Measurements from ENCODE around the gene ZNF800. TPM values are rescaled to one million over a fixed set of nuclear protein-coding genes. Genes with fewer than 3 reads are reported as not detected.

The ZNF800 gene
- total and polyA plus RNA-seq, 7 donors, result 4.1 to 33.6 (median 26.6) TPM

- intact Hi-C loops (cut with DNase I), result no loop called here
- DNase-seq (no peak), ATAC-seq (no peak)
- Histone ChIP-seq H3K4me3 (no peak overlapping the region), H3K27ac (no peak overlapping the region), H3K36me3 (ENCODE audit: insufficient read depth in 1 of 2, low read depth in 1 of 2) (no peaks in the 10 kb centered on the region), H3K9me3 (no peaks in the 10 kb centered on the region), H3K27me3 (ENCODE audit: insufficient read depth in 3 of 3, low read length in 2 of 3) (peaks cover 0 to 2% (median 0%) of the 10 kb centered on the region in 3 donors), H3K4me1 (no peaks in the 10 kb centered on the region)
- 94 to 100% (median 97%) methylated on average over 4 of the region's 4 CpGs for WGBS, 3 donors
- TF ChIP-seq, protein P1, sequence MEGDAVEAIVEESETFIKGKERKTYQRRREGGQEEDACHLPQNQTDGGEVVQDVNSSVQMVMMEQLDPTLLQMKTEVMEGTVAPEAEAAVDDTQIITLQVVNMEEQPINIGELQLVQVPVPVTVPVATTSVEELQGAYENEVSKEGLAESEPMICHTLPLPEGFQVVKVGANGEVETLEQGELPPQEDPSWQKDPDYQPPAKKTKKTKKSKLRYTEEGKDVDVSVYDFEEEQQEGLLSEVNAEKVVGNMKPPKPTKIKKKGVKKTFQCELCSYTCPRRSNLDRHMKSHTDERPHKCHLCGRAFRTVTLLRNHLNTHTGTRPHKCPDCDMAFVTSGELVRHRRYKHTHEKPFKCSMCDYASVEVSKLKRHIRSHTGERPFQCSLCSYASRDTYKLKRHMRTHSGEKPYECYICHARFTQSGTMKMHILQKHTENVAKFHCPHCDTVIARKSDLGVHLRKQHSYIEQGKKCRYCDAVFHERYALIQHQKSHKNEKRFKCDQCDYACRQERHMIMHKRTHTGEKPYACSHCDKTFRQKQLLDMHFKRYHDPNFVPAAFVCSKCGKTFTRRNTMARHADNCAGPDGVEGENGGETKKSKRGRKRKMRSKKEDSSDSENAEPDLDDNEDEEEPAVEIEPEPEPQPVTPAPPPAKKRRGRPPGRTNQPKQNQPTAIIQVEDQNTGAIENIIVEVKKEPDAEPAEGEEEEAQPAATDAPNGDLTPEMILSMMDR (IDR thresholded peaks at IDR 0.05), result no peak
Observed at GRCh38 chr7:127415060-127415742, 22.7 kb upstream of the ZNF800 start.

DNA sequence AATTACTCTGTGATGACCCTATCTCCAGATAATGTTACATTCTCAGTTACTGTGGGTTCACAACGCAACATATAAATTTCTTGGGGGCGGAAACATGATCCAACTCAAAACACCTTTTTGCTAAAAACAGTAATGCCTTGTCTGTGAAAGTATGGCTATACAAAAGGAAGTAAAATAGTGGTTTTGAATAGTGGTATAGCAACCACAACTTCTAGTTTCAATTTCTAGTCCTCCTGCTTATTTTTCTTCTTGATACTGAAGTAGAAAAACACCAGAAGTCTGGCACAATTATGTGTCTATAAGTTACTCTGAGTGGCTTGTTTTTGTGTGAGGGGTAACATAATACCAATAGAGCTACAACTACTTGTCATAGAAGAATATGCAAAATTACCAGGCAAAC lies 21.5 kb upstream of the ZNF800 start:
- no peak overlapping the region for H3K27ac ChIP-seq
- TF ChIP-seq, protein P1 (IDR thresholded peaks at IDR 0.05), result no peak
- H3K4me3 ChIP-seq, result no peak overlapping the region
- no peaks in the 10 kb centered on the region for H3K36me3 ChIP-seq (ENCODE audit: insufficient read depth in 1 of 2, low read depth in 1 of 2)
- DNase-seq (no peak), ATAC-seq (no peak)
- H3K4me1 ChIP-seq, result no peaks in the 10 kb centered on the region
- H3K27me3 ChIP-seq (ENCODE audit: insufficient read depth in 3 of 3, low read length in 2 of 3), result peaks cover 0 to 2% (median 0%) of the 10 kb centered on the region in 3 donors
- 57 to 76% (median 60%) methylated on average over 2 of the region's 2 CpGs for WGBS, 3 donors
- intact Hi-C loops (cut with DNase I), result no loop called here
- H3K9me3 ChIP-seq, result no peaks in the 10 kb centered on the region

DNA sequence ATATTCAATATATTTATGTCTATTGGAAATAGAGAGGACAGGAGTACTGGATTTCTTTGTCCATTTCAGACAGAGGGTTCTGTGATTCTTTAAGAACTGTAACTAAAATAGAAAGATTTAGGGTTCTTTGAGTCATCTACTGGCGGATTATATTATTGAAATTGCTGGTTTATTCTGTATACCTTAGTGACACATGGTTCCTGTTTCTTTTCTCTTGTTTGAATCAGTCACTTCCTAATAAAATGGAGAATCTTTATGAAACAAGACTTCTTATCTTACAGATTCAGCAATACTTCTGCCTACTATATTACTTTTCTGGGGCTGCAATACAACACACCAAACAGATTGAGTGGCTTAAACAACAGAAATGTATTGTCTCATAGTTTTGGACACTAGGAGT lies 20.8 kb upstream of the ZNF800 start:
- H3K9me3 ChIP-seq, result no peaks in the 10 kb centered on the region
- no peak overlapping the region for H3K27ac ChIP-seq
- no peaks in the 10 kb centered on the region for H3K4me1 ChIP-seq
- H3K4me3 ChIP-seq, result no peak overlapping the region
- no peak for DNase-seq
- intact Hi-C loops (cut with DNase I), result no loop called here
- WGBS, 3 donors, result 78 to 94% (median 83%) methylated on average over 1 of the region's 1 CpG
- H3K36me3 ChIP-seq (ENCODE audit: insufficient read depth in 1 of 2, low read depth in 1 of 2), result no peaks in the 10 kb centered on the region
- ATAC-seq, result no peak
- H3K27me3 ChIP-seq (ENCODE audit: insufficient read depth in 3 of 3, low read length in 2 of 3), result peaks cover 0 to 2% (median 0%) of the 10 kb centered on the region in 3 donors
- TF ChIP-seq, protein P1 (IDR thresholded peaks at IDR 0.05), result no peak

- Histone ChIP-seq H3K4me1 (no peaks in the 10 kb centered on the region), H3K4me3 (no peak overlapping the region), H3K9me3 (no peaks in the 10 kb centered on the region), H3K27me3 (ENCODE audit: insufficient read depth in 3 of 3, low read length in 2 of 3) (peaks cover 0 to 2% (median 0%) of the 10 kb centered on the region in 3 donors), H3K27ac (no peak overlapping the region), H3K36me3 (ENCODE audit: insufficient read depth in 1 of 2, low read depth in 1 of 2) (no peaks in the 10 kb centered on the region)
- intact Hi-C loops (cut with DNase I), result no loop called here
- DNase-seq, result no peak
- no peak for ATAC-seq
- TF ChIP-seq, protein P1 (IDR thresholded peaks at IDR 0.05), result no peak
Observed at GRCh38 chr7:127411176-127411575, 18.7 kb upstream of the ZNF800 start.

- no peaks in the 10 kb centered on the region for H3K36me3 ChIP-seq (ENCODE audit: insufficient read depth in 1 of 2, low read depth in 1 of 2)
- no peaks in the 10 kb centered on the region for H3K9me3 ChIP-seq
- ATAC-seq (no peak), DNase-seq (no peak)
- no peak overlapping the region for H3K4me3 ChIP-seq
- peaks cover 0 to 2% (median 0%) of the 10 kb centered on the region in 3 donors for H3K27me3 ChIP-seq (ENCODE audit: insufficient read depth in 3 of 3, low read length in 2 of 3)
- 24 to 49% (median 33%) methylated on average over 4 of the region's 4 CpGs for WGBS, 3 donors
- intact Hi-C loops (cut with DNase I), result no loop called here
- H3K4me1 ChIP-seq, result no peaks in the 10 kb centered on the region
- TF ChIP-seq, protein P1 (IDR thresholded peaks at IDR 0.05), result no peak
- no peak overlapping the region for H3K27ac ChIP-seq
Observed at GRCh38 chr7:127409629-127410028, 17.1 kb upstream of the ZNF800 start.

Data from psoas muscle (tissue), 8 donors.